Panc1 (cell line): ENCODE results near the gene GPR21. TPM values are rescaled to one million over a fixed set of nuclear protein-coding genes. Genes with fewer than 3 reads are reported as not detected.

Source experiments
- ATAC-seq: fragments of 200-7000 bp; cut with Tn5 transposase; 2 replicates; pipeline ENCODE4 v1.9.1; 2020; ENCODE audit warnings: mild to moderate bottlenecking, moderate library complexity
- BruUV-seq: library from RNA; stranded (reverse); fragments of 400-500 nt; replicated peaks from 2 replicates; lab custom pipeline; 2021; lab: Mats Ljungman, UMichigan
- CTCF ChIA-PET: fragments of 300-600 bp; sonication (Branson Sonifier 250); formaldehyde crosslinking; loops from one replicate; lab custom pipeline; 2022; ENCODE audit warnings: antibody characterized with exemption; lab: Charles Lee
- POLR2A ChIA-PET: fragments of 300-600 bp; sonication (Branson Sonifier 250); formaldehyde crosslinking; loops from one replicate; lab custom pipeline; 2022; ENCODE audit warnings: antibody characterized with exemption; lab: Charles Lee
- DNase-seq: peaks from one replicate; pipeline ENCODE4 v3.0.0-alpha.2; 2010; ENCODE audit warnings: low read depth, low spot score
- H3K27ac ChIP-seq: 2 replicates; pipeline ENCODE4 v1.5.1; 2011; ENCODE audit warnings: mild to moderate bottlenecking, low read length, inconsistent platforms
- H3K27me3 ChIP-seq: fragments of 200-500 bp; sonication (Bioruptor generic); 2 replicates; pipeline ENCODE4 v1.6.0; 2014; ENCODE audit warnings: low read length, inconsistent platforms; ENCODE audit not compliant: control insufficient read depth, insufficient read depth
- H3K36me3 ChIP-seq: fragments of 200-500 bp; sonication (Bioruptor generic); 2 replicates; pipeline ENCODE4 v1.5.1; 2014; ENCODE audit warnings: inconsistent platforms, mild to moderate bottlenecking, low read length, moderate library complexity; ENCODE audit not compliant: control insufficient read depth, insufficient read depth
- H3K4me1 ChIP-seq: 2 replicates; pipeline ENCODE4 v1.5.1; 2011; ENCODE audit warnings: inconsistent platforms, mild to moderate bottlenecking, low read length, moderate library complexity; ENCODE audit not compliant: control insufficient read depth, insufficient read depth
- H3K4me3 ChIP-seq, 2 experiments: 2 replicates each; pipeline ENCODE4 v1.5.1; 2011 to 2012; ENCODE audit warnings: low read depth in 2 of 2, low read length in 2 of 2, mild to moderate bottlenecking in 2 of 2, inconsistent platforms in 1 of 2, moderate library complexity in 1 of 2
- H3K9me3 ChIP-seq: fragments of 200-500 bp; sonication (Bioruptor generic); 2 replicates; pipeline ENCODE4 v1.5.1; 2014; ENCODE audit warnings: low read depth, mild to moderate bottlenecking, inconsistent platforms, low read length, moderate library complexity; ENCODE audit not compliant: control insufficient read depth, insufficient read depth
- CTCF ChIP-seq: fragments of 450-650 bp; IDR thresholded peaks from 2 replicates; pipeline ENCODE4 v1.5.1; 2017; ENCODE audit warnings: mild to moderate bottlenecking
- POLR2AphosphoS5 ChIP-seq: IDR thresholded peaks from 2 replicates; pipeline ENCODE4 v1.6.1; 2012; ENCODE audit warnings: mild to moderate bottlenecking, low read depth, low read length, moderate library complexity
- REST ChIP-seq, 2 experiments: IDR thresholded peaks; 2 replicates each; pipeline ENCODE4 v1.6.1; 2011 to 2012; ENCODE audit warnings: low read depth in 2 of 2, control low read depth in 1 of 2, low read length in 1 of 2, mild to moderate bottlenecking in 1 of 2, moderate library complexity in 1 of 2; ENCODE audit not compliant: insufficient read depth in 1 of 2
- SIN3A ChIP-seq: IDR thresholded peaks from 2 replicates; pipeline ENCODE4 v1.6.1; 2012; ENCODE audit warnings: low read depth, mild to moderate bottlenecking, low read length, moderate library complexity, borderline replicate concordance; ENCODE audit not compliant: insufficient read depth
- TCF7L2 ChIP-seq: IDR thresholded peaks from 2 replicates; pipeline ENCODE4 v1.6.1; 2011; ENCODE audit warnings: mild to moderate bottlenecking, low read depth, low read length, inconsistent platforms
- in situ Hi-C: cut with HindIII; loops from 2 replicates; pipeline ENCODE4 v1.10.0; 2016; ENCODE audit warnings: low sequenced_read_pairs, low pct_unique_long_range_greater_than_20kb
- intact Hi-C: fragments of 100-400 bp; cut with micrococcal nuclease; formaldehyde crosslinking; loops from one replicate; pipeline ENCODE4 v1.10.0; 2022; ENCODE audit not compliant: unreplicated experiment
- total RNA-seq: library from RNA; stranded (reverse); gene quantifications from one replicate; pipeline ENCODE4 v1.2.1, GENCODE V29; 2021; ENCODE audit not compliant: unreplicated experiment

The GPR21 gene
- total RNA-seq, 1 experiment from 2014 or later = not detected

DNA sequence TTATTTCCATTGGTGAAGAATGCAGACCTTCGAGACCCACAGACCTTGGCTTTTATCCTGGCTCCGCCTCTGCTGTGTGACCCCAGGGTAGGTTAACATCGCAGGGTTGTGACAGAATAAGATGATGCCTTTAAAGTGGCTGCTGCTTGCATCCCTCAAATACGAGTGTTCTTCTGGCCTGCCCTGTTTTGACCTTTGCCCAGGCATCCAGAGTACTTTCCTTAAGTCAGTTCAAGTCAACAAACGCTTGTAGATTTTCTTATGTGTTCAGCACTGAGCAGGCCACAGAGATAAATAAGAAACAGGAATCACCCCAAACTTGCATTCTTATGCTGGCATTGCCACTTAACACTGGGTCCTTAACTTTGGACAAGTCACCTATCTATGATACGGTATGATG, 50.2 kb downstream of the GPR21 start:
- POLR2A ChIA-PET = no interaction called here

GRCh38 chr9:123084256-123084655, 50.8 kb downstream of the GPR21 start:
- in situ Hi-C loops = no loop called here
- no peaks in the 10 kb centered on the region for H3K9me3 ChIP-seq

More for the DNA sequence above, 50.2 kb downstream of the GPR21 start:
- H3K4me1 ChIP-seq = no peaks in the 10 kb centered on the region
- no peaks in the 10 kb centered on the region for H3K9me3 ChIP-seq
- H3K27ac ChIP-seq = no peak overlapping the region
- H3K36me3 ChIP-seq = peaks cover 6% of the 10 kb centered on the region
- no peak overlapping the region for H3K4me3 ChIP-seq
- in situ Hi-C loops (no loop called here), intact Hi-C loops (loop anchor here (5.0 kb wide), 1 partner anchor 269 kb away; no protein-coding TSS in a partner anchor)
- TF ChIP-seq TCF7L2 = no peak
- TF ChIP-seq POLR2AphosphoS5 = no peak
- TF ChIP-seq REST (IDR thresholded peaks at IDR 0.05; ENCODE audit: insufficient read depth in 1 of 2, low read depth in 2 of 2, low read length in 1 of 2) = no peak
- TF ChIP-seq CTCF = no peak
- no peak for TF ChIP-seq SIN3A
- ATAC-seq (no peak), DNase-seq (no peak)
- H3K27me3 ChIP-seq = no peaks in the 10 kb centered on the region
- BruUV-seq = no TSS peak
- CTCF ChIA-PET = no interaction called here

More at GRCh38 chr9:123084256-123084655, 50.8 kb downstream of the GPR21 start:
- no peaks in the 10 kb centered on the region for H3K4me1 ChIP-seq
- H3K36me3 ChIP-seq = peaks cover 6% of the 10 kb centered on the region
- ChIA-PET POLR2A (no interaction called here), CTCF (interaction anchor here (0.6 kb wide), 1 partner anchor 9 kb away, joined by 3 read pairs; no protein-coding TSS in a partner anchor)
- no peaks in the 10 kb centered on the region for H3K27me3 ChIP-seq
- intact Hi-C loops = loop anchor here (5.0 kb wide), 1 partner anchor 268 kb away; no protein-coding TSS in a partner anchor
- TF ChIP-seq REST (IDR thresholded peaks at IDR 0.05; ENCODE audit: insufficient read depth in 1 of 2, low read depth in 2 of 2, low read length in 1 of 2) (no peak), SIN3A (no peak), POLR2AphosphoS5 (no peak), CTCF (no peak), TCF7L2 (no peak)
- no peak overlapping the region for H3K27ac ChIP-seq
- ATAC-seq = no peak
- no TSS peak for BruUV-seq
- H3K4me3 ChIP-seq = no peak overlapping the region
- DNase-seq = no peak
